K562 (cell line): ENCODE results near the gene PGBD1. TPM values are rescaled to one million over a fixed set of nuclear protein-coding genes. Genes with fewer than 3 reads are reported as not detected.

Experiments used
- BCOR ChIP-seq: fragments of 450-650 bp; IDR thresholded peaks from 2 replicates; pipeline ENCODE4 v1.6.1; 2016
- CEBPG ChIP-seq, 3 experiments: fragments of 200-800 bp in 1 of 3; sonication (Bioruptor generic) in 1 of 3; sonication (generic) in 1 of 3; formaldehyde crosslinking in 1 of 3; IDR thresholded peaks in 2 of 3; conservative IDR thresholded peaks in 1 of 3; 2 replicates each; pipeline versions ENCODE4 v1.6.1 to v1.8.0; 2016 to 2022; ENCODE audit warnings: missing compliant biosample characterization in 2 of 3, missing genetic modification characterization in 2 of 3, mild to moderate bottlenecking in 1 of 3, missing genetic modification reagents in 1 of 3
- GABPA ChIP-seq: fragments of 200-800 bp; sonication (Bioruptor generic); conservative IDR thresholded peaks from 2 replicates; pipeline ENCODE4 v1.6.1; 2016; ENCODE audit warnings: low read depth, missing genetic modification characterization, missing compliant biosample characterization
- ILF3 ChIP-seq: fragments of 450-650 bp; IDR thresholded peaks from 2 replicates; pipeline ENCODE4 v1.6.1; 2018; ENCODE audit warnings: antibody characterized with exemption, mild to moderate bottlenecking, moderate library complexity, borderline replicate concordance
- JUN ChIP-seq, 2 experiments: sonication (generic) in 1 of 2; formaldehyde crosslinking in 1 of 2; IDR thresholded peaks; 2 replicates each; pipeline versions ENCODE4 v1.6.1 to v1.8.0; 2012 to 2022; ENCODE audit warnings: borderline replicate concordance in 2 of 2, mild to moderate bottlenecking in 2 of 2, improper control_type of control experiment in 1 of 2, low read depth in 1 of 2, low read length in 1 of 2, missing genetic modification reagents in 1 of 2
- JUND ChIP-seq, 2 experiments: IDR thresholded peaks; 2 replicates in 1 of 2; 3 replicates in 1 of 2; pipeline ENCODE4 v1.6.1; 2011; ENCODE audit warnings: borderline replicate concordance in 2 of 2, low read depth in 2 of 2, low read length in 2 of 2, improper control_type of control experiment in 1 of 2, missing biosample characterization in 1 of 2, missing genetic modification characterization in 1 of 2, missing genetic modification reagents in 1 of 2
- KDM5B ChIP-seq: fragments of 200-600 bp; sonication (generic); IDR thresholded peaks from 2 replicates; pipeline ENCODE4 v1.6.1; 2012; ENCODE audit warnings: low read depth, mild to moderate bottlenecking, moderate library complexity, low read length, control low read depth, inconsistent platforms; ENCODE audit not compliant: insufficient replicate concordance
- MEF2D ChIP-seq: conservative IDR thresholded peaks from 2 replicates; pipeline ENCODE4 v1.6.1; 2016; ENCODE audit warnings: low read depth, missing genetic modification characterization, missing compliant biosample characterization
- MTA2 ChIP-seq: fragments of 450-650 bp; IDR thresholded peaks from 2 replicates; pipeline ENCODE4 v1.6.1; 2016; ENCODE audit warnings: low read depth
- NCOA6 ChIP-seq: fragments of 450-650 bp; IDR thresholded peaks from 2 replicates; pipeline ENCODE4 v1.6.1; 2017; ENCODE audit warnings: mild to moderate bottlenecking
- NFATC3 ChIP-seq: fragments of 450-650 bp; IDR thresholded peaks from 2 replicates; pipeline ENCODE4 v1.6.1; 2017; ENCODE audit warnings: mild to moderate bottlenecking
- SIN3A ChIP-seq, 2 experiments: fragments of 150-350 bp in 1 of 2; IDR thresholded peaks; 2 replicates each; pipeline ENCODE4 v1.6.1; 2011 to 2016; ENCODE audit warnings: borderline replicate concordance in 2 of 2, low read depth in 2 of 2, low read length in 2 of 2, mild to moderate bottlenecking in 2 of 2, moderate library complexity in 2 of 2; ENCODE audit not compliant: control insufficient read depth in 1 of 2
- TGIF2 ChIP-seq: sonication (generic); formaldehyde crosslinking; IDR thresholded peaks from 2 replicates; pipeline ENCODE4 v1.8.1; 2022; ENCODE audit warnings: mild to moderate bottlenecking, missing genetic modification reagents, moderate library complexity
- ZBTB40 ChIP-seq, 2 experiments: fragments of 450-650 bp in 1 of 2; sonication (generic) in 1 of 2; formaldehyde crosslinking in 1 of 2; IDR thresholded peaks; 2 replicates each; pipeline versions ENCODE4 v1.7.1 to v1.9.0; 2016 to 2022; ENCODE audit warnings: inconsistent platforms in 1 of 2, mild to moderate bottlenecking in 1 of 2, missing genetic modification reagents in 1 of 2
- polyA plus RNA-seq, 8 experiments: library from polyadenylated mRNA; depleted of rRNA in 4 of 8; stranded (reverse) in 5 of 8; unstranded in 3 of 8; fragments of >200 nt; fragmentation: Nextera tagmentation in 2 of 8; fragmentation: Illumina TruSeq in 1 of 8; extraction: Ambion mirVana in 2 of 8; extraction: Trizol in 1 of 8; gene quantifications; 2 replicates each; pipeline versions ENCODE4 v1.2.1 to v1.2.3, GENCODE V29; 2011 to 2014; ENCODE audit warnings: inconsistent platforms in 1 of 8, missing spikeins in 1 of 8
- total RNA-seq, 7 experiments: library from RNA; depleted of rRNA in 6 of 7; stranded (reverse); fragments of >200 nt in 6 of 7; fragmentation: Illumina TruSeq in 2 of 7; extraction: Trizol in 2 of 7; gene quantifications; 2 replicates each; pipeline versions ENCODE4 v1.2.1 to v1.2.3, GENCODE V29; 2011 to 2021; ENCODE audit warnings: low replicate concordance in 1 of 7
- TF ChIP-seq, protein P1 (sequence below): IDR thresholded peaks from 2 replicates; pipeline ENCODE4 v1.6.1; 2016; ENCODE audit warnings: missing genetic modification characterization, missing compliant biosample characterization

PGBD1 gene
- total and polyA plus RNA-seq, 9 of the 15 experiments (the other 6 are each of a cell fraction or from before 2014, with no cell fraction given): 3.3 to 9.0 (median 7.3) TPM

- TF ChIP-seq, protein P1, sequence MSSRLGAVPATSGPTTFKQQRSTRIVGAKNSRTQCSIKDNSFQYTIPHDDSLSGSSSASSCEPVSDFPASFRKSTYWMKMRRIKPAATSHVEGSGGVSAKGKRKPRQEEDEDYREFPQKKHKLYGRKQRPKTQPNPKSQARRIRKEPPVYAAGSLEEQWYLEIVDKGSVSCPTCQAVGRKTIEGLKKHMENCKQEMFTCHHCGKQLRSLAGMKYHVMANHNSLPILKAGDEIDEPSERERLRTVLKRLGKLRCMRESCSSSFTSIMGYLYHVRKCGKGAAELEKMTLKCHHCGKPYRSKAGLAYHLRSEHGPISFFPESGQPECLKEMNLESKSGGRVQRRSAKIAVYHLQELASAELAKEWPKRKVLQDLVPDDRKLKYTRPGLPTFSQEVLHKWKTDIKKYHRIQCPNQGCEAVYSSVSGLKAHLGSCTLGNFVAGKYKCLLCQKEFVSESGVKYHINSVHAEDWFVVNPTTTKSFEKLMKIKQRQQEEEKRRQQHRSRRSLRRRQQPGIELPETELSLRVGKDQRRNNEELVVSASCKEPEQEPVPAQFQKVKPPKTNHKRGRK (tag): peak; percentile 60; the same call in 1 of the 2 replicates
- TF ChIP-seq CEBPG (CRISPR knock-in tag; IDR thresholded peaks at IDR 0.05): no peak
- TF ChIP-seq CEBPG (tag; conservative IDR thresholded peaks at IDR 0.05 in 1 of 2, IDR thresholded peaks at IDR 0.05 in 1 of 2): no peak
- TF ChIP-seq NFATC3: peak; percentile 37; the same call in 1 of the 2 replicates
- TF ChIP-seq ZBTB40 (IDR thresholded peaks at IDR 0.05): no peak
- no peak for TF ChIP-seq ZBTB40 (CRISPR knock-in tag; IDR thresholded peaks at IDR 0.05)
- no peak for TF ChIP-seq BCOR
- no peak for TF ChIP-seq MEF2D (tag)
- no peak for TF ChIP-seq GABPA (tag)
- TF ChIP-seq JUND (IDR thresholded peaks at IDR 0.05; ENCODE audit: borderline replicate concordance, low read depth, low read length): no peak
- 0 out of 3 replicates have a peak, but pooled peaks have one; percentile 37 for TF ChIP-seq JUND (tag; IDR thresholded peaks at IDR 0.05; ENCODE audit: borderline replicate concordance, low read depth, low read length)
- TF ChIP-seq MTA2: no peak
- TF ChIP-seq ILF3: peak; percentile 69; the same call in 1 of the 2 replicates
- no peak for TF ChIP-seq KDM5B
- TF ChIP-seq TGIF2 (CRISPR knock-in tag): no peak
- no peak for TF ChIP-seq NCOA6
- TF ChIP-seq SIN3A (IDR thresholded peaks at IDR 0.05; ENCODE audit: borderline replicate concordance in 2 of 2, control insufficient read depth in 1 of 2, low read depth in 2 of 2, low read length in 2 of 2): no peak
- TF ChIP-seq JUN (IDR thresholded peaks at IDR 0.05; ENCODE audit: borderline replicate concordance, low read depth, low read length): no peak
- TF ChIP-seq JUN (CRISPR knock-in tag; IDR thresholded peaks at IDR 0.05; ENCODE audit: borderline replicate concordance): no peak
These were observed 68.0 kb downstream of the PGBD1 start (continued) for GRCh38 chr6:28349344-28349891.
